Neural cell (in vitro differentiated cells): Measurements from ENCODE around the gene STX5. TPM values are rescaled to one million over a fixed set of nuclear protein-coding genes. Genes with fewer than 3 reads are reported as not detected.

Experiments
- H2AFZ ChIP-seq: fragments of 200-600, 300-800 bp; sonication (generic), shearing (Covaris generic); 2 replicates; pipeline ENCODE4 v1.6.0; 2014; ENCODE audit warnings: low read depth, mild to moderate bottlenecking, antibody characterized with exemption, low read length, moderate library complexity
- H3F3A ChIP-seq: fragments of 200-600 bp; shearing (Covaris generic); 2 replicates; pipeline ENCODE4 v1.6.1; 2016; ENCODE audit warnings: mild to moderate bottlenecking, moderate library complexity, mixed read lengths, antibody characterized with exemption, low read length; ENCODE audit not compliant: insufficient read depth, poor library complexity, severe bottlenecking
- H3K27ac ChIP-seq: fragments of 200-600, 300-800 bp; sonication (generic), shearing (Covaris generic); 2 replicates; pipeline ENCODE4 v1.5.1; 2014; ENCODE audit warnings: mild to moderate bottlenecking, low read length, moderate library complexity
- H3K27me3 ChIP-seq: fragments of 300-800, 200-600 bp; sonication (generic), shearing (Covaris generic); 2 replicates; pipeline ENCODE4 v1.6.0; 2014; ENCODE audit warnings: mild to moderate bottlenecking, low read depth, low read length, moderate library complexity; ENCODE audit not compliant: insufficient read depth
- H3K36me3 ChIP-seq: fragments of 300-800, 200-600 bp; sonication (generic), shearing (Covaris generic); 2 replicates; pipeline ENCODE4 v1.5.1; 2014; ENCODE audit warnings: mild to moderate bottlenecking, antibody characterized with exemption, low read length, moderate library complexity; ENCODE audit not compliant: insufficient read depth
- H3K4me2 ChIP-seq: fragments of 300-800, 200-600 bp; sonication (generic), shearing (Covaris generic); 2 replicates; pipeline ENCODE4 v1.6.0; 2014; ENCODE audit warnings: mild to moderate bottlenecking, low read length
- H3K4me3 ChIP-seq: fragments of 300-800, 200-600 bp; sonication (generic), shearing (Covaris generic); 2 replicates; pipeline ENCODE4 v1.5.1; 2014; ENCODE audit warnings: mild to moderate bottlenecking, low read length, moderate library complexity
- H3K79me2 ChIP-seq: fragments of 200-600 bp; shearing (Covaris generic); replicated peaks from 2 replicates; pipeline ENCODE4 v1.6.0; 2014; ENCODE audit warnings: mild to moderate bottlenecking, low read length, moderate library complexity; ENCODE audit not compliant: insufficient read depth
- H3K9ac ChIP-seq: fragments of 300-800, 200-600 bp; sonication (generic), shearing (Covaris generic); 2 replicates; pipeline ENCODE4 v1.6.1; 2016; ENCODE audit warnings: mild to moderate bottlenecking, low read length, mixed read lengths
- H3K9me2 ChIP-seq: fragments of 200-600 bp; shearing (Covaris generic); 2 replicates; pipeline ENCODE4 v1.6.1; 2016; ENCODE audit warnings: mild to moderate bottlenecking, low read length, mixed read lengths; ENCODE audit not compliant: insufficient read depth
- H3K9me3 ChIP-seq: fragments of 200-600, 300-800 bp; sonication (generic), shearing (Covaris generic); 2 replicates; pipeline ENCODE4 v1.6.1; 2016; ENCODE audit warnings: mild to moderate bottlenecking, mixed run types, low read length, moderate library complexity, mixed read lengths
- H4K20me1 ChIP-seq: fragments of 200-600 bp; shearing (Covaris generic); 2 replicates; pipeline ENCODE4 v1.6.1; 2016; ENCODE audit warnings: mild to moderate bottlenecking, mixed run types; ENCODE audit not compliant: insufficient read depth
- CTCF ChIP-seq: fragments of 450-650 bp; IDR thresholded peaks from 2 replicates; pipeline ENCODE4 v1.5.1; 2014; ENCODE audit warnings: antibody characterized with exemption, mild to moderate bottlenecking, moderate library complexity; ENCODE audit not compliant: poor library complexity, severe bottlenecking
- EP300 ChIP-seq: fragments of 450-650 bp; conservative IDR thresholded peaks from 2 replicates; pipeline ENCODE4 v1.6.1; 2014; ENCODE audit warnings: antibody characterized with exemption, mild to moderate bottlenecking, moderate library complexity; ENCODE audit not compliant: poor library complexity, severe bottlenecking
- EZH2 ChIP-seq: fragments of 200-600, 300-800 bp; shearing (Covaris generic), sonication (generic); IDR thresholded peaks from 2 replicates; pipeline ENCODE4 v1.6.1; 2014; ENCODE audit warnings: antibody characterized with exemption, low read length, borderline replicate concordance, mild to moderate bottlenecking; ENCODE audit not compliant: insufficient read depth, poor library complexity, severe bottlenecking
- MXI1 ChIP-seq: fragments of 450-650 bp; conservative IDR thresholded peaks from 2 replicates; pipeline ENCODE4 v1.6.1; 2014; ENCODE audit warnings: antibody characterized with exemption, mild to moderate bottlenecking; ENCODE audit not compliant: poor library complexity, severe bottlenecking
- POLR2AphosphoS5 ChIP-seq: IDR thresholded peaks from 2 replicates; pipeline ENCODE4 v1.6.1; 2012
- RAD21 ChIP-seq: fragments of 450-650 bp; conservative IDR thresholded peaks from 2 replicates; pipeline ENCODE4 v1.6.1; 2014; ENCODE audit warnings: antibody characterized with exemption, mild to moderate bottlenecking, moderate library complexity
- REST ChIP-seq: IDR thresholded peaks from 2 replicates; pipeline ENCODE4 v1.6.1; 2012; ENCODE audit warnings: borderline replicate concordance
- SMC3 ChIP-seq: fragments of 450-650 bp; conservative IDR thresholded peaks from 2 replicates; pipeline ENCODE4 v1.6.1; 2014; ENCODE audit warnings: antibody characterized with exemption, mild to moderate bottlenecking, moderate library complexity; ENCODE audit not compliant: poor library complexity
- TAF1 ChIP-seq: IDR thresholded peaks from 2 replicates; pipeline ENCODE4 v1.6.1; 2012; ENCODE audit warnings: low read depth
- polyA plus RNA-seq: library from polyadenylated mRNA; depleted of rRNA; stranded (reverse); fragments of >200 nt; gene quantifications from 2 replicates; pipeline ENCODE4 v1.2.3, GENCODE V29; 2014

Gene STX5
- polyA plus RNA-seq, 1 donor from 2014 or later: 28.5 TPM

GRCh38 chr11:62782753-62783152 lies 49.1 kb downstream of the STX5 start:
- Histone ChIP-seq H3K36me3 (no peaks in the 10 kb centered on the region), H3K79me2 (no peaks in the 10 kb centered on the region), H3K4me2 (no peak overlapping the region), H3K27me3 (no peaks in the 10 kb centered on the region), H2AFZ (no peak overlapping the region), H3K9me3 (no peaks in the 10 kb centered on the region), H4K20me1 (no peaks in the 10 kb centered on the region), H3K9ac (no peak overlapping the region), H3K4me3 (no peak overlapping the region), H3F3A (no peaks in the 10 kb centered on the region), H3K9me2 (no peaks in the 10 kb centered on the region), H3K27ac (no peak overlapping the region)
- TF ChIP-seq POLR2AphosphoS5: no peak
- no peak for TF ChIP-seq TAF1
- no peak for TF ChIP-seq EZH2
- TF ChIP-seq RAD21: no peak
- no peak for TF ChIP-seq MXI1
- no peak for TF ChIP-seq CTCF
- TF ChIP-seq EP300: no peak
- no peak for TF ChIP-seq REST
- no peak for TF ChIP-seq SMC3

DNA sequence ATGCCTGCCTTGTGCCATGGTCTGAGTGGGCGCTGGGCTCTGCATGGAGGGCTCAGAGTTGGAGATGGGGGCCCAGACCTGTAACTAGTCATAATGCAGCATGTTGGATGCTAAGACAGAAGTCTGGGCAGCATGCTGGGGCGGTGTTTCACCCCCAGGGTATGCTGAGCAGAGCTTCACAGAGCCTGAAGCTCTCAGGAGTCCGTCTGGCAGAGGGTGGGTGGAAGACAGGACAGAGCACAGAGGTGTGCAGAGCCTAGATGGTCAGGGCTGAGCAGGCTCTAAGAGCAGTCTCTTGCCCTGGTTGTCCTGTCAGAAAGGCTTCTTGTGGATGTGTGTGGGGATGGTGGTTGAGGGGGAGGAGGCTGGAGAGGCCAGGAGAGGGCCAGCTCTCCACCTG lies 53.4 kb downstream of the STX5 start:
- H3K27ac ChIP-seq: no peak overlapping the region
- no peaks in the 10 kb centered on the region for H3K36me3 ChIP-seq
- no peak overlapping the region for H3K9ac ChIP-seq
- no peak overlapping the region for H2AFZ ChIP-seq
- no peak overlapping the region for H3K4me2 ChIP-seq
- no peaks in the 10 kb centered on the region for H3K9me3 ChIP-seq
- H3K79me2 ChIP-seq: peaks cover 3% of the 10 kb centered on the region
- no peaks in the 10 kb centered on the region for H3K9me2 ChIP-seq
- no peak for TF ChIP-seq TAF1
- TF ChIP-seq MXI1: no peak
- TF ChIP-seq REST: no peak
- TF ChIP-seq CTCF: no peak
- TF ChIP-seq EZH2: no peak
- no peak for TF ChIP-seq EP300
- TF ChIP-seq RAD21: no peak
- TF ChIP-seq SMC3: no peak
- no peaks in the 10 kb centered on the region for H3F3A ChIP-seq
- H4K20me1 ChIP-seq: no peaks in the 10 kb centered on the region
- no peaks in the 10 kb centered on the region for H3K27me3 ChIP-seq
- no peak overlapping the region for H3K4me3 ChIP-seq
